C4-2B (cell line): ENCODE results near the gene HYAL1.
A peak's percentile ranks its signal among the peaks of the same experiment; 100 is the strongest.

Experiments used
- H3K27ac ChIP-seq: fragments of 450-650 bp; 2 replicates; pipeline ENCODE4 v1.5.1; 2017
- CTCF ChIP-seq: fragments of 450-650 bp; conservative IDR thresholded peaks from 2 replicates; pipeline ENCODE4 v1.5.1; 2017; ENCODE audit warnings: mild to moderate bottlenecking
- ZFX ChIP-seq: fragments of 450-650 bp; IDR thresholded peaks from 2 replicates; pipeline ENCODE4 v1.6.1; 2017

The HYAL1 gene

GRCh38 chr3:50259432-50260026, 43.8 kb downstream of the HYAL1 start:
- H3K27ac ChIP-seq: peak overlapping the region; percentile 76
- no peak for TF ChIP-seq ZFX
- TF ChIP-seq CTCF: 0 out of 2 replicates have a peak, but pooled peaks have one; percentile 1

- no peak overlapping the region for H3K27ac ChIP-seq
- no peak for TF ChIP-seq ZFX
- TF ChIP-seq CTCF: no peak
Measured at GRCh38 chr3:50258979-50259378, 44.4 kb downstream of the HYAL1 start.

GRCh38 chr3:50258029-50258680, 45.2 kb downstream of the HYAL1 start:
- TF ChIP-seq CTCF (no peak), ZFX (no peak)
- no peak overlapping the region for H3K27ac ChIP-seq

- peak; percentile 69 for TF ChIP-seq CTCF
- TF ChIP-seq ZFX: no peak
- no peak overlapping the region for H3K27ac ChIP-seq
Measured at GRCh38 chr3:50256978-50257890, 46.1 kb downstream of the HYAL1 start.

- TF ChIP-seq CTCF (no peak), ZFX (no peak)
- no peak overlapping the region for H3K27ac ChIP-seq
Measured at GRCh38 chr3:50255251-50255615, 48.1 kb downstream of the HYAL1 start.

GRCh38 chr3:50254577-50255250, 48.7 kb downstream of the HYAL1 start:
- TF ChIP-seq ZFX: no peak
- no peak for TF ChIP-seq CTCF
- no peak overlapping the region for H3K27ac ChIP-seq
